Measurements from ENCODE around the gene PARD3.

- TF ChIP-seq ZNF263 (CRISPR knock-in tag; IDR thresholded peaks at IDR 0.05; ENCODE audit: low read depth), result no peak
- TF ChIP-seq, protein P1, sequence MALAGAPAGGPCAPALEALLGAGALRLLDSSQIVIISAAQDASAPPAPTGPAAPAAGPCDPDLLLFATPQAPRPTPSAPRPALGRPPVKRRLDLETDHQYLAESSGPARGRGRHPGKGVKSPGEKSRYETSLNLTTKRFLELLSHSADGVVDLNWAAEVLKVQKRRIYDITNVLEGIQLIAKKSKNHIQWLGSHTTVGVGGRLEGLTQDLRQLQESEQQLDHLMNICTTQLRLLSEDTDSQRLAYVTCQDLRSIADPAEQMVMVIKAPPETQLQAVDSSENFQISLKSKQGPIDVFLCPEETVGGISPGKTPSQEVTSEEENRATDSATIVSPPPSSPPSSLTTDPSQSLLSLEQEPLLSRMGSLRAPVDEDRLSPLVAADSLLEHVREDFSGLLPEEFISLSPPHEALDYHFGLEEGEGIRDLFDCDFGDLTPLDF (CRISPR knock-in tag; IDR thresholded peaks at IDR 0.05), result no peak
- TF ChIP-seq, protein P2, sequence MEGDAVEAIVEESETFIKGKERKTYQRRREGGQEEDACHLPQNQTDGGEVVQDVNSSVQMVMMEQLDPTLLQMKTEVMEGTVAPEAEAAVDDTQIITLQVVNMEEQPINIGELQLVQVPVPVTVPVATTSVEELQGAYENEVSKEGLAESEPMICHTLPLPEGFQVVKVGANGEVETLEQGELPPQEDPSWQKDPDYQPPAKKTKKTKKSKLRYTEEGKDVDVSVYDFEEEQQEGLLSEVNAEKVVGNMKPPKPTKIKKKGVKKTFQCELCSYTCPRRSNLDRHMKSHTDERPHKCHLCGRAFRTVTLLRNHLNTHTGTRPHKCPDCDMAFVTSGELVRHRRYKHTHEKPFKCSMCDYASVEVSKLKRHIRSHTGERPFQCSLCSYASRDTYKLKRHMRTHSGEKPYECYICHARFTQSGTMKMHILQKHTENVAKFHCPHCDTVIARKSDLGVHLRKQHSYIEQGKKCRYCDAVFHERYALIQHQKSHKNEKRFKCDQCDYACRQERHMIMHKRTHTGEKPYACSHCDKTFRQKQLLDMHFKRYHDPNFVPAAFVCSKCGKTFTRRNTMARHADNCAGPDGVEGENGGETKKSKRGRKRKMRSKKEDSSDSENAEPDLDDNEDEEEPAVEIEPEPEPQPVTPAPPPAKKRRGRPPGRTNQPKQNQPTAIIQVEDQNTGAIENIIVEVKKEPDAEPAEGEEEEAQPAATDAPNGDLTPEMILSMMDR (IDR thresholded peaks at IDR 0.05), result no peak
- TF ChIP-seq, protein P3, sequence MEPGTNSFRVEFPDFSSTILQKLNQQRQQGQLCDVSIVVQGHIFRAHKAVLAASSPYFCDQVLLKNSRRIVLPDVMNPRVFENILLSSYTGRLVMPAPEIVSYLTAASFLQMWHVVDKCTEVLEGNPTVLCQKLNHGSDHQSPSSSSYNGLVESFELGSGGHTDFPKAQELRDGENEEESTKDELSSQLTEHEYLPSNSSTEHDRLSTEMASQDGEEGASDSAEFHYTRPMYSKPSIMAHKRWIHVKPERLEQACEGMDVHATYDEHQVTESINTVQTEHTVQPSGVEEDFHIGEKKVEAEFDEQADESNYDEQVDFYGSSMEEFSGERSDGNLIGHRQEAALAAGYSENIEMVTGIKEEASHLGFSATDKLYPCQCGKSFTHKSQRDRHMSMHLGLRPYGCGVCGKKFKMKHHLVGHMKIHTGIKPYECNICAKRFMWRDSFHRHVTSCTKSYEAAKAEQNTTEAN (CRISPR knock-in tag; IDR thresholded peaks at IDR 0.05), result no peak
Observed at GRCh38 chr10:34213805-34214197, 601.3 kb downstream of the PARD3 start.
